HepG2 (cell line): Measurements from ENCODE around the gene CST2. TPM values are rescaled to one million over a fixed set of nuclear protein-coding genes. Genes with fewer than 3 reads are reported as not detected.
A peak's percentile ranks its signal among the peaks of the same experiment; 100 is the strongest.

Experiments used
- ATAC-seq: fragments of 200-7000 bp; cut with Tn5 transposase; 3 replicates; pipeline ENCODE4 v1.9.1; 2020; ENCODE audit warnings: mild to moderate bottlenecking, moderate library complexity
- BruUV-seq: library from RNA; stranded (reverse); fragments of 400-500 nt; replicated peaks from 2 replicates; lab custom pipeline; 2021; lab: Mats Ljungman, UMichigan
- CTCF ChIA-PET: fragments of 300-600 bp; formaldehyde crosslinking; extraction: SDS; loops from one replicate; lab custom pipeline; 2021; ENCODE audit warnings: low total read pairs, inconsistent platforms, low intra/inter-chr PET ratio; lab: Yijun Ruan, JAX
- POLR2A ChIA-PET: fragments of 350-600 bp; sonication (Branson Sonifier 250); formaldehyde crosslinking; loops from one replicate; lab custom pipeline; 2020; ENCODE audit warnings: antibody characterized with exemption, inconsistent platforms; lab: Yijun Ruan, JAX
- DNase-seq: peaks from one replicate; pipeline ENCODE4 v3.0.0-alpha.2; 2015; ENCODE audit warnings: low spot score
- FAIRE-seq: peaks from 3 replicates; lab custom pipeline; 2011; peaks lifted over from hg19 to GRCh38; lab: Jason Lieb, UNC
- H2AFZ ChIP-seq: one replicate; pipeline ENCODE4 v1.6.1; 2011; ENCODE audit warnings: low read length, inconsistent platforms
- H3K27ac ChIP-seq: fragments of 300-600 bp; 3 replicates; pipeline ENCODE4 v1.8.0; 2011; ENCODE audit warnings: mixed run types, mild to moderate bottlenecking, mixed read lengths, low read length, inconsistent platforms; ENCODE audit not compliant: insufficient read depth; ENCODE audit errors: extremely low read length
- H3K27me3 ChIP-seq, 2 experiments: fragments of 200-600 bp in 1 of 2; 2 replicates in 1 of 2; 3 replicates in 1 of 2; pipeline versions ENCODE4 v1.6.0 to v1.8.0; 2011; ENCODE audit warnings: low read length in 2 of 2, mild to moderate bottlenecking in 2 of 2, moderate library complexity in 2 of 2, inconsistent platforms in 1 of 2; ENCODE audit not compliant: insufficient read depth in 2 of 2, control insufficient read depth in 1 of 2
- H3K36me3 ChIP-seq, 2 experiments: fragments of 200-600 bp in 1 of 2; replicated peaks in 1 of 2; 2 replicates in 1 of 2; 3 replicates in 1 of 2; pipeline versions ENCODE4 v1.5.1 to v1.8.0; 2011; ENCODE audit warnings: low read length in 2 of 2, inconsistent platforms in 1 of 2; ENCODE audit not compliant: insufficient read depth in 2 of 2, control insufficient read depth in 1 of 2
- H3K4me1 ChIP-seq: 2 replicates; pipeline ENCODE4 v1.5.1; 2012; ENCODE audit warnings: low read length, inconsistent platforms; ENCODE audit not compliant: insufficient read depth
- H3K4me2 ChIP-seq: 2 replicates; pipeline ENCODE4 v1.6.0; 2011; ENCODE audit warnings: low read depth, low read length, inconsistent platforms
- H3K4me3 ChIP-seq, 3 experiments: fragments of 200-600 bp in 1 of 3; sonication (generic), shearing (Covaris generic) in 1 of 3; replicated peaks in 1 of 3; 2 replicates each; pipeline ENCODE4 v1.5.1; 2011 to 2016; ENCODE audit warnings: low read length in 3 of 3, inconsistent platforms in 2 of 3, low read depth in 2 of 3, mild to moderate bottlenecking in 2 of 3, control low read depth in 1 of 3, mixed read lengths in 1 of 3; ENCODE audit not compliant: insufficient read depth in 1 of 3
- H3K79me2 ChIP-seq: one replicate; pipeline ENCODE4 v1.6.1; 2011; ENCODE audit warnings: low read length, inconsistent platforms; ENCODE audit not compliant: insufficient read depth
- H3K9ac ChIP-seq: 2 replicates; pipeline ENCODE4 v1.6.0; 2011; ENCODE audit warnings: mild to moderate bottlenecking, low read depth, low read length, inconsistent platforms; ENCODE audit not compliant: insufficient read depth
- H3K9me3 ChIP-seq: 2 replicates; pipeline ENCODE4 v1.5.1; 2012; ENCODE audit warnings: mild to moderate bottlenecking, low read length
- H4K20me1 ChIP-seq: 2 replicates; pipeline ENCODE4 v1.6.0; 2011; ENCODE audit warnings: inconsistent platforms, mild to moderate bottlenecking, low read length, moderate library complexity; ENCODE audit not compliant: insufficient read depth
- AKNA ChIP-seq: sonication (generic); formaldehyde crosslinking; IDR thresholded peaks from 2 replicates; pipeline ENCODE4 v1.4.0; 2020; ENCODE audit warnings: missing genetic modification reagents, borderline replicate concordance
- IKZF4 ChIP-seq: sonication (generic); formaldehyde crosslinking; IDR thresholded peaks from 2 replicates; pipeline ENCODE4 v1.5.1; 2020; ENCODE audit warnings: borderline replicate concordance, mild to moderate bottlenecking, low read depth, missing genetic modification reagents; ENCODE audit errors: not compliant biosample characterization
- SMAD9 ChIP-seq: sonication (generic); formaldehyde crosslinking; IDR thresholded peaks from 2 replicates; pipeline ENCODE4 v1.5.1; 2020; ENCODE audit warnings: mild to moderate bottlenecking, missing genetic modification reagents
- TBX2 ChIP-seq: sonication (generic); formaldehyde crosslinking; IDR thresholded peaks from 2 replicates; pipeline ENCODE4 v1.5.0; 2020; ENCODE audit warnings: missing genetic modification reagents, mild to moderate bottlenecking, borderline replicate concordance
- TEAD3 ChIP-seq: optimal IDR thresholded peaks from 2 replicates; pipeline ENCODE3; 2016; ENCODE audit warnings: borderline replicate concordance
- WGBS: methylation state at CpG from one replicate; pipeline ENCODE4 v1.1.6; 2017; ENCODE audit warnings: low lambda C conversion rate; 5-methylcytosine and 5-hydroxymethylcytosine counted together
- in situ Hi-C: cut with HindIII; loops from 2 replicates; pipeline ENCODE4 v1.10.0; 2017; ENCODE audit warnings: low pct_unique_long_range_greater_than_20kb; ENCODE audit not compliant: extremely low pct_ligation_motif_present
- intact Hi-C: fragments of 100-400 bp; cut with micrococcal nuclease; formaldehyde crosslinking; loops from one replicate; pipeline ENCODE4 v1.10.0; 2022; ENCODE audit not compliant: unreplicated experiment
- polyA plus RNA-seq, 8 experiments: library from polyadenylated mRNA; depleted of rRNA in 3 of 8; stranded (reverse) in 7 of 8; unstranded in 1 of 8; fragments of >200 nt; fragmentation: Illumina TruSeq in 4 of 8; extraction: Trizol in 4 of 8; gene quantifications; 2 replicates each; pipeline versions ENCODE4 v1.2.1 to v1.2.3, GENCODE V29; 2011 to 2016; ENCODE audit warnings: low read depth in 4 of 8, missing spikeins in 1 of 8, mixed read lengths in 1 of 8; ENCODE audit not compliant: insufficient read depth in 1 of 8
- total RNA-seq, 5 experiments: library from RNA; depleted of rRNA; stranded (reverse); fragments of >200 nt; fragmentation: Illumina TruSeq; extraction: Trizol; gene quantifications; 2 replicates each; pipeline ENCODE4 v1.2.3, GENCODE V29; 2016; ENCODE audit warnings: low read depth in 1 of 5
- TF ChIP-seq, protein P1 (sequence below): fragments of 450-650 bp; IDR thresholded peaks from 2 replicates; pipeline ENCODE4 v1.6.1; 2017
- TF ChIP-seq, protein P2 (sequence below): fragments of 450-650 bp; IDR thresholded peaks from 2 replicates; pipeline ENCODE4 v1.6.1; 2016

The CST2 gene
- total and polyA plus RNA-seq, 2 of the 13 experiments (the other 11 are each of a cell fraction or from before 2014, with no cell fraction given) = not detected

DNA sequence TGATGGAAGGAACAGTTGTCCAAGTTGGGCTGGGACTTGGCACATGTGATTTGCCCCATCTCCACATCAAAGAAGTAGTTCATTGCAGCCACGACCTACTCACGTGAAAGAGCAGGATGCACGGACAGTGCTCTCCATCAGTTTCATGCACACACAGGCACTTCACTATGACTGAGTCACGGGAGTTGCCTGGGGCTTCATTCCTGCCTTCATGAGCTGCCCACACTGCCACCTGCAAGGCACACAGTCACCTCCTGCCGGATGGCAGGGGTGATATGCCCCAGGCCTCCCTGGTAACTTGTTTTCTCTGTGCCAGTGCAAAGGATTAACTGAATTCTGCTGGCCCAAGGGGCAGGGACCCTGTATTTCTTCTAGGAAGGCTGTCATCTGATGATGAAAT, 30.2 kb upstream of the CST2 start:
- no peaks in the 10 kb centered on the region for H3K4me1 ChIP-seq
- ATAC-seq (no peak), DNase-seq (no peak), FAIRE-seq (no peak)
- H3K9me3 ChIP-seq = no peaks in the 10 kb centered on the region
- no peak overlapping the region for H3K27ac ChIP-seq
- peaks cover 0 to 2% of the 10 kb centered on the region in 2 experiments; a peak in 1 of 5 replicates for H3K27me3 ChIP-seq
- no peak overlapping the region for H2AFZ ChIP-seq
- H4K20me1 ChIP-seq = no peaks in the 10 kb centered on the region
- no peak overlapping the region for H3K4me3 ChIP-seq
- no peak overlapping the region for H3K9ac ChIP-seq
- CTCF ChIA-PET = no interaction called here
- H3K4me2 ChIP-seq = no peak overlapping the region
- POLR2A ChIA-PET = no interaction called here
- H3K36me3 ChIP-seq = no peaks in the 10 kb centered on the region
- WGBS = 0% methylated on average over 4 of the region's 5 CpGs
- TF ChIP-seq, protein P1, sequence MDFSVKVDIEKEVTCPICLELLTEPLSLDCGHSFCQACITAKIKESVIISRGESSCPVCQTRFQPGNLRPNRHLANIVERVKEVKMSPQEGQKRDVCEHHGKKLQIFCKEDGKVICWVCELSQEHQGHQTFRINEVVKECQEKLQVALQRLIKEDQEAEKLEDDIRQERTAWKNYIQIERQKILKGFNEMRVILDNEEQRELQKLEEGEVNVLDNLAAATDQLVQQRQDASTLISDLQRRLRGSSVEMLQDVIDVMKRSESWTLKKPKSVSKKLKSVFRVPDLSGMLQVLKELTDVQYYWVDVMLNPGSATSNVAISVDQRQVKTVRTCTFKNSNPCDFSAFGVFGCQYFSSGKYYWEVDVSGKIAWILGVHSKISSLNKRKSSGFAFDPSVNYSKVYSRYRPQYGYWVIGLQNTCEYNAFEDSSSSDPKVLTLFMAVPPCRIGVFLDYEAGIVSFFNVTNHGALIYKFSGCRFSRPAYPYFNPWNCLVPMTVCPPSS = no peak
- TF ChIP-seq TBX2 (no peak), SMAD9 (CRISPR knock-in tag) (no peak), TEAD3 (CRISPR knock-in tag) (no peak)
- in situ Hi-C loops (no loop called here), intact Hi-C loops (no loop called here)
- H3K79me2 ChIP-seq = no peaks in the 10 kb centered on the region
- no TSS peak for BruUV-seq

- no TSS peak for BruUV-seq
- WGBS = 31% methylated on average over 5 of the region's 5 CpGs
- intact Hi-C loops (no loop called here), in situ Hi-C loops (no loop called here)
- CTCF ChIA-PET = no interaction called here
- H3K27me3 ChIP-seq = peaks cover 0 to 2% of the 10 kb centered on the region in 2 experiments; a peak in 1 of 5 replicates
- no peaks in the 10 kb centered on the region for H3K79me2 ChIP-seq
- no peaks in the 10 kb centered on the region for H3K4me1 ChIP-seq
- H3K27ac ChIP-seq = no peak overlapping the region
- H3K4me3 ChIP-seq = no peak overlapping the region
- no peak overlapping the region for H3K4me2 ChIP-seq
- POLR2A ChIA-PET = no interaction called here
- H3K9me3 ChIP-seq = no peaks in the 10 kb centered on the region
- ATAC-seq = no peak
- no peak overlapping the region for H3K9ac ChIP-seq
- FAIRE-seq = no peak
- H2AFZ ChIP-seq = no peak overlapping the region
- no peaks in the 10 kb centered on the region for H4K20me1 ChIP-seq
- no peak for DNase-seq
- TF ChIP-seq IKZF4 (CRISPR knock-in tag) (no peak), AKNA (CRISPR knock-in tag) (no peak)
- TF ChIP-seq, protein P2, sequence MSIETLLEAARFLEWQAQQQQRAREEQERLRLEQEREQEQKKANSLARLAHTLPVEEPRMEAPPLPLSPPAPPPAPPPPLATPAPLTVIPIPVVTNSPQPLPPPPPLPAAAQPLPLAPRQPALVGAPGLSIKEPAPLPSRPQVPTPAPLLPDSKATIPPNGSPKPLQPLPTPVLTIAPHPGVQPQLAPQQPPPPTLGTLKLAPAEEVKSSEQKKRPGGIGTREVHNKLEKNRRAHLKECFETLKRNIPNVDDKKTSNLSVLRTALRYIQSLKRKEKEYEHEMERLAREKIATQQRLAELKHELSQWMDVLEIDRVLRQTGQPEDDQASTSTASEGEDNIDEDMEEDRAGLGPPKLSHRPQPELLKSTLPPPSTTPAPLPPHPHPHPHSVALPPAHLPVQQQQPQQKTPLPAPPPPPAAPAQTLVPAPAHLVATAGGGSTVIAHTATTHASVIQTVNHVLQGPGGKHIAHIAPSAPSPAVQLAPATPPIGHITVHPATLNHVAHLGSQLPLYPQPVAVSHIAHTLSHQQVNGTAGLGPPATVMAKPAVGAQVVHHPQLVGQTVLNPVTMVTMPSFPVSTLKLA = peak; percentile 94
- no peaks in the 10 kb centered on the region for H3K36me3 ChIP-seq
Measured at GRCh38 chr20:23856226-23856625, 29.7 kb upstream of the CST2 start.
